K562 (cell line): ENCODE results near the gene TUBB1. TPM values are rescaled to one million over a fixed set of nuclear protein-coding genes. Genes with fewer than 3 reads are reported as not detected.

Experiments
- ATAC-seq: fragments of 200-7000 bp; cut with Tn5 transposase; 3 replicates; pipeline ENCODE4 v1.9.1; 2020; ENCODE audit warnings: moderate library complexity
- BruUV-seq: library from RNA; stranded (reverse); fragments of 400-500 nt; replicated peaks from 2 replicates; lab custom pipeline; 2021; lab: Mats Ljungman, UMichigan
- CTCF ChIA-PET: fragments of 300-600 bp; formaldehyde crosslinking; extraction: SDS; loops from one replicate; lab custom pipeline; 2021; ENCODE audit warnings: low intra/inter-chr PET ratio; lab: Yijun Ruan, JAX
- POLR2A ChIA-PET: fragments of 300-600, 350-650 bp; sonication (Branson Sonifier 250); formaldehyde crosslinking; extraction: SDS; loops from one replicate; lab custom pipeline; 2021; ENCODE audit warnings: antibody characterized with exemption, inconsistent platforms; lab: Yijun Ruan, JAX
- DNase-seq, 4 experiments: peaks; one replicate each; pipeline versions ENCODE4 v3.0.0 to v3.0.0-alpha.2; 2011 to 2018; ENCODE audit warnings: low spot score in 3 of 4, mixed read lengths in 3 of 4; ENCODE audit errors: extremely low read depth in 1 of 4
- FAIRE-seq: peaks from 2 replicates; lab custom pipeline; 2011; peaks lifted over from hg19 to GRCh38; lab: Jason Lieb, UNC
- H2AFZ ChIP-seq: 2 replicates; pipeline ENCODE4 v1.6.0; 2011; ENCODE audit warnings: low read depth, low read length, control low read depth, inconsistent platforms
- H3K27ac ChIP-seq: fragments of 200-600 bp; 3 replicates; pipeline ENCODE4 v1.8.0; 2011; ENCODE audit warnings: low read depth, mild to moderate bottlenecking, control low read depth, inconsistent platforms, low read length, moderate library complexity, mixed read lengths; ENCODE audit errors: extremely low read depth
- H3K27me3 ChIP-seq, 2 experiments: fragments of 300-600 bp in 1 of 2; 2 replicates in 1 of 2; 3 replicates in 1 of 2; pipeline versions ENCODE4 v1.6.0 to v1.8.0; 2011; ENCODE audit warnings: inconsistent platforms in 2 of 2, low read length in 2 of 2, mild to moderate bottlenecking in 1 of 2, mixed read lengths in 1 of 2, moderate library complexity in 1 of 2; ENCODE audit not compliant: control insufficient read depth in 2 of 2, insufficient read depth in 2 of 2
- H3K36me3 ChIP-seq: fragments of 300-600 bp; 3 replicates; pipeline ENCODE4 v1.8.0; 2011; ENCODE audit warnings: mild to moderate bottlenecking, low read length, inconsistent platforms; ENCODE audit not compliant: control insufficient read depth, insufficient read depth
- H3K4me1 ChIP-seq, 2 experiments: fragments of 200-600 bp in 1 of 2; replicated peaks in 1 of 2; 2 replicates in 1 of 2; 3 replicates in 1 of 2; pipeline versions ENCODE4 v1.5.1 to v1.8.0; 2011; ENCODE audit warnings: inconsistent platforms in 2 of 2, low read length in 2 of 2, mild to moderate bottlenecking in 1 of 2, mixed read lengths in 1 of 2, moderate library complexity in 1 of 2; ENCODE audit not compliant: control insufficient read depth in 2 of 2, insufficient read depth in 2 of 2
- H3K4me2 ChIP-seq: 2 replicates; pipeline ENCODE4 v1.6.1; 2011; ENCODE audit warnings: low read length, control low read depth, inconsistent platforms, mixed read lengths; ENCODE audit not compliant: insufficient read depth
- H3K4me3 ChIP-seq: fragments of 200-600 bp; sonication (generic), shearing (Covaris generic); 2 replicates; pipeline ENCODE4 v1.5.1; 2016; ENCODE audit warnings: control low read depth, inconsistent platforms
- H3K79me2 ChIP-seq: fragments of 200-600 bp; 3 replicates; pipeline ENCODE4 v1.8.0; 2011; ENCODE audit warnings: low read length, inconsistent platforms; ENCODE audit not compliant: control insufficient read depth, insufficient read depth
- H3K9ac ChIP-seq, 2 experiments: 2 replicates each; pipeline versions ENCODE4 v1.6.0 to v1.6.1; 2011; ENCODE audit warnings: low read depth in 2 of 2, low read length in 2 of 2, control low read depth in 1 of 2, inconsistent platforms in 1 of 2, mild to moderate bottlenecking in 1 of 2, mixed read lengths in 1 of 2; ENCODE audit not compliant: insufficient read depth in 1 of 2
- H3K9me1 ChIP-seq: one replicate; pipeline ENCODE4 v1.6.0; 2011; ENCODE audit warnings: inconsistent platforms, mild to moderate bottlenecking, low read length, moderate library complexity; ENCODE audit not compliant: control insufficient read depth, insufficient read depth
- H3K9me3 ChIP-seq: replicated peaks from 2 replicates; pipeline ENCODE4 v1.5.1; 2011; ENCODE audit warnings: low read depth, low read length, inconsistent platforms; ENCODE audit not compliant: control insufficient read depth, insufficient read depth
- H4K20me1 ChIP-seq: replicated peaks from 2 replicates; pipeline ENCODE4 v1.6.1; 2011; ENCODE audit warnings: low read length, inconsistent platforms, mixed read lengths; ENCODE audit not compliant: control insufficient read depth, insufficient read depth
- ADNP ChIP-seq: fragments of 200-800 bp; sonication (Bioruptor generic); IDR thresholded peaks from 2 replicates; pipeline ENCODE4 v1.6.1; 2016; ENCODE audit warnings: missing genetic modification characterization, missing compliant biosample characterization
- CBFB ChIP-seq: sonication (generic); formaldehyde crosslinking; IDR thresholded peaks from 2 replicates; pipeline ENCODE4 v1.4.0; 2020; ENCODE audit warnings: mild to moderate bottlenecking, missing genetic modification reagents
- L3MBTL2 ChIP-seq: fragments of 450-650 bp; IDR thresholded peaks from 2 replicates; pipeline ENCODE4 v1.6.1; 2016; ENCODE audit warnings: mild to moderate bottlenecking, moderate library complexity
- WGBS: fragments of 100-300 bp; shearing (Covaris generic); methylation state at CpG from one replicate; pipeline ENCODE4 v1.1.6; 2016; ENCODE audit warnings: low coverage, mixed read lengths; ENCODE audit not compliant: insufficient coverage; ENCODE audit errors: missing lambda C conversion rate; 5-methylcytosine and 5-hydroxymethylcytosine counted together
- in situ Hi-C: fragments of 300-500 bp; cut with MboI; formaldehyde crosslinking; loops from 4 replicates; pipeline ENCODE4 v1.15.0; 2018; ENCODE audit warnings: inconsistent platforms, mixed read lengths
- intact Hi-C: fragments of 100-400 bp; cut with micrococcal nuclease; formaldehyde crosslinking; loops from 2 replicates; pipeline ENCODE4 v1.14.2; 2022
- polyA plus RNA-seq, 8 experiments: library from polyadenylated mRNA; depleted of rRNA in 4 of 8; stranded (reverse) in 5 of 8; unstranded in 3 of 8; fragments of >200 nt; fragmentation: Nextera tagmentation in 2 of 8; fragmentation: Illumina TruSeq in 1 of 8; extraction: Ambion mirVana in 2 of 8; extraction: Trizol in 1 of 8; gene quantifications; 2 replicates each; pipeline versions ENCODE4 v1.2.1 to v1.2.3, GENCODE V29; 2011 to 2014; ENCODE audit warnings: inconsistent platforms in 1 of 8, missing spikeins in 1 of 8
- total RNA-seq, 7 experiments: library from RNA; depleted of rRNA in 6 of 7; stranded (reverse); fragments of >200 nt in 6 of 7; fragmentation: Illumina TruSeq in 2 of 7; extraction: Trizol in 2 of 7; gene quantifications; 2 replicates each; pipeline versions ENCODE4 v1.2.1 to v1.2.3, GENCODE V29; 2011 to 2021; ENCODE audit warnings: low replicate concordance in 1 of 7
- TF ChIP-seq, protein P1 (sequence below): fragments of 250-450 bp; sonication (Bioruptor Pico); IDR thresholded peaks from 2 replicates; pipeline ENCODE4 v1.5.0; 2022; ENCODE audit warnings: mild to moderate bottlenecking

Gene TUBB1
- total and polyA plus RNA-seq, 9 of the 15 experiments (the other 6 are each of a cell fraction or from before 2014, with no cell fraction given), result 1.5 to 3.9 (median 2.4) TPM

DNA sequence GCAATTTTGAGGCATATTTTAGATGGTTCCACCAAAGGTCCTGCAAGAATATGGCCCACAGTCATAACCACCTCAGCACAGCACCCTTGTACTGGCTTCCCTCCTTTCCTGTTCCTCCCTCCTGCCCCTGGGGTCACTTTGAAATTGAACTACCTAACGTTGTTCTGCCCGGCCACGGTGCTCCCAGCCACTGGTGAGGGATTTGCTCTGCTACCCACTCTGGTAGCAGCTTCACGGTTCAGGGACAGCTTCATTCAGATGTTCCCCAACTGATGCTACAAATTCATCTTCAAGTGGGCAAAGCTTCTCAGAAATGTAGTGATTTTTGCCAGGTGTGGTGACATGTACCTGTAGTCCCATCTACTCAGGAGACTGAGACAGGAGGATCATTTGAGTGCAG is 46.0 kb upstream of the TUBB1 start:
- in situ Hi-C loops (loop anchor here (10.0 kb wide), 1 partner anchor 252 kb away; no protein-coding TSS in a partner anchor), intact Hi-C loops (no loop called here)
- FAIRE-seq (no peak), ATAC-seq (no peak), DNase-seq (no peak)
- WGBS, result 2% methylated on average over 4 of the region's 4 CpGs
- Histone ChIP-seq H3K36me3 (no peaks in the 10 kb centered on the region), H3K79me2 (no peaks in the 10 kb centered on the region), H3K27me3 (peaks cover 17 to 19% of the 10 kb centered on the region in 2 experiments), H3K4me2 (no peak overlapping the region), H3K9ac (no peak overlapping the region), H3K9me3 (no peaks in the 10 kb centered on the region), H2AFZ (no peak overlapping the region), H3K4me3 (no peak overlapping the region), H3K4me1 (no peaks in the 10 kb centered on the region), H3K9me1 (no peaks in the 10 kb centered on the region), H3K27ac (no peak overlapping the region), H4K20me1 (no peaks in the 10 kb centered on the region)
- CTCF ChIA-PET, result no interaction called here
- POLR2A ChIA-PET, result interaction anchor here (0.6 to 1.4 kb wide), 2 partner anchors 11 to 174 kb away, joined by 3 to 4 read pairs; no protein-coding TSS in a partner anchor
- TF ChIP-seq L3MBTL2 (no peak), ADNP (tag) (no peak), CBFB (no peak)
- TF ChIP-seq, protein P1, sequence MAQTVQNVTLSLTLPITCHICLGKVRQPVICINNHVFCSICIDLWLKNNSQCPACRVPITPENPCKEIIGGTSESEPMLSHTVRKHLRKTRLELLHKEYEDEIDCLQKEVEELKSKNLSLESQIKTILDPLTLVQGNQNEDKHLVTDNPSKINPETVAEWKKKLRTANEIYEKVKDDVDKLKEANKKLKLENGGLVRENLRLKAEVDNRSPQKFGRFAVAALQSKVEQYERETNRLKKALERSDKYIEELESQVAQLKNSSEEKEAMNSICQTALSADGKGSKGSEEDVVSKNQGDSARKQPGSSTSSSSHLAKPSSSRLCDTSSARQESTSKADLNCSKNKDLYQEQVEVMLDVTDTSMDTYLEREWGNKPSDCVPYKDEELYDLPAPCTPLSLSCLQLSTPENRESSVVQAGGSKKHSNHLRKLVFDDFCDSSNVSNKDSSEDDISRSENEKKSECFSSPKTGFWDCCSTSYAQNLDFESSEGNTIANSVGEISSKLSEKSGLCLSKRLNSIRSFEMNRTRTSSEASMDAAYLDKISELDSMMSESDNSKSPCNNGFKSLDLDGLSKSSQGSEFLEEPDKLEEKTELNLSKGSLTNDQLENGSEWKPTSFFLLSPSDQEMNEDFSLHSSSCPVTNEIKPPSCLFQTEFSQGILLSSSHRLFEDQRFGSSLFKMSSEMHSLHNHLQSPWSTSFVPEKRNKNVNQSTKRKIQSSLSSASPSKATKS (CRISPR knock-in tag), result no peak
- BruUV-seq, result no TSS peak
